HFFc6 (cell line): ENCODE data around the gene BCL2A1. TPM values are rescaled to one million over a fixed set of nuclear protein-coding genes. Genes with fewer than 3 reads are reported as not detected.
A peak's percentile ranks its signal among the peaks of the same experiment; 100 is the strongest.
"Not testable (repeated sequence)": the region's sequence is repeated elsewhere in the genome, so short reads cannot be mapped to it uniquely, and the experiment has no call there.

ENCODE experiments used
- DNase-seq: peaks from one replicate; pipeline ENCODE4 v3.0.0-alpha.2; 2018
- H3K27ac Mint-ChIP-seq: 2 replicates; pipeline ENCODE4 v1.8.0; 2020; ENCODE audit warnings: mild to moderate bottlenecking, mixed read lengths
- H3K27me3 Mint-ChIP-seq: 2 replicates; pipeline ENCODE4 v1.8.0; 2021; ENCODE audit warnings: mild to moderate bottlenecking, moderate library complexity, mixed read lengths; ENCODE audit not compliant: insufficient read depth
- H3K36me3 Mint-ChIP-seq: 2 replicates; pipeline ENCODE4 v1.8.0; 2021; ENCODE audit warnings: low read depth, mixed read lengths
- H3K4me1 Mint-ChIP-seq: 2 replicates; pipeline ENCODE4 v1.8.0; 2020; ENCODE audit warnings: low read depth, mixed read lengths
- H3K4me3 Mint-ChIP-seq: 2 replicates; pipeline ENCODE4 v1.8.0; 2020; ENCODE audit warnings: mild to moderate bottlenecking, moderate library complexity, mixed read lengths
- H3K9me3 Mint-ChIP-seq: 2 replicates; pipeline ENCODE4 v1.8.0; 2020; ENCODE audit warnings: mild to moderate bottlenecking, mixed read lengths
- total RNA-seq, 6 experiments: library from RNA; stranded (reverse); fragmentation: NEBNext Ultra II Directional; extraction: Animal tissue kit (Norgen Biotek cat#: 25700); gene quantifications; 2 replicates in 1 of 6; 3 replicates in 5 of 6; pipeline ENCODE4 v1.2.3, GENCODE V29; 2021
- TF ChIP-seq, protein P1 (sequence below): fragments of 200-600 bp; sonication (generic); IDR thresholded peaks from 2 replicates; pipeline ENCODE4 v1.5.0; 2021; ENCODE audit warnings: antibody characterized with exemption, mild to moderate bottlenecking

BCL2A1 gene
- total RNA-seq, 6 experiments from 2014 or later, result 0.27 to 0.46 TPM; not detected in 4

DNA sequence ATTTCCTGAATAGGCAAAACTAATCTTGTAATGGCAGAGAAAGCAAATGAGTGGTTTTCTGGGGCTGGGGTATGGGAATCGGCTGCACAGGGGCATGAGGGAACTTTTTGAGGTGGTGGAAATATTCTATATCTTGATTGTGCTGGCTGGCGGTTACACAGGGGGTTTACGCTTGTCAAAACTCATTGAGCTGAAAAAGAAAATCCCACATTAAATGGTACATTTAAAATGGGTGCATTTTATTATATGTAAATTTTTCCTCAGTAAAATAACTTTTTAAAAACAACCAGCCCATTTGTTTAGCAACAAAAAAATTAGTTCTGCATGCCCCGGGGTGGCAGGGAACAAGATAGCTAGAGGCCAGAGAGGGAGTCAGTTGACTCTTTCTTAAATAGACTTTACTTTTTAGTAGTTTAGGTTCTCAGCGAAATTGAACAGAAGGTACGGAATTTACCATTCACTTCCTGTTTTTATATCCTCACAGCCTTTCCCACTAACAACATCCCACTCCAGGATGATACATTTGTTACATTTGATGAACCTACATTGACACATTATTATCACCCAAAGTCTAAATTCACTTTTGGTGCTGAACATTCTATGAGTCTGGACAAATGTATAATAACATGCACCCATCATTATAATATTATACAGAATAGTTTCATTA lies 41.2 kb upstream of the BCL2A1 start:
- Mint-ChIP-seq H3K9me3 (peaks cover 5% of the 10 kb centered on the region), H3K27me3 (peaks cover 7% of the 10 kb centered on the region), H3K27ac (no peak overlapping the region; the same call in 1 of the 2 replicates), H3K36me3 (peaks cover 11% of the 10 kb centered on the region), H3K4me3 (no peak overlapping the region), H3K4me1 (peaks cover 37% of the 10 kb centered on the region)
- TF ChIP-seq, protein P1, sequence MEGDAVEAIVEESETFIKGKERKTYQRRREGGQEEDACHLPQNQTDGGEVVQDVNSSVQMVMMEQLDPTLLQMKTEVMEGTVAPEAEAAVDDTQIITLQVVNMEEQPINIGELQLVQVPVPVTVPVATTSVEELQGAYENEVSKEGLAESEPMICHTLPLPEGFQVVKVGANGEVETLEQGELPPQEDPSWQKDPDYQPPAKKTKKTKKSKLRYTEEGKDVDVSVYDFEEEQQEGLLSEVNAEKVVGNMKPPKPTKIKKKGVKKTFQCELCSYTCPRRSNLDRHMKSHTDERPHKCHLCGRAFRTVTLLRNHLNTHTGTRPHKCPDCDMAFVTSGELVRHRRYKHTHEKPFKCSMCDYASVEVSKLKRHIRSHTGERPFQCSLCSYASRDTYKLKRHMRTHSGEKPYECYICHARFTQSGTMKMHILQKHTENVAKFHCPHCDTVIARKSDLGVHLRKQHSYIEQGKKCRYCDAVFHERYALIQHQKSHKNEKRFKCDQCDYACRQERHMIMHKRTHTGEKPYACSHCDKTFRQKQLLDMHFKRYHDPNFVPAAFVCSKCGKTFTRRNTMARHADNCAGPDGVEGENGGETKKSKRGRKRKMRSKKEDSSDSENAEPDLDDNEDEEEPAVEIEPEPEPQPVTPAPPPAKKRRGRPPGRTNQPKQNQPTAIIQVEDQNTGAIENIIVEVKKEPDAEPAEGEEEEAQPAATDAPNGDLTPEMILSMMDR, result no peak
- no peak for DNase-seq

- H3K4me1 Mint-ChIP-seq, result peaks cover 37% of the 10 kb centered on the region
- TF ChIP-seq, protein P1, result no peak
- H3K27ac Mint-ChIP-seq, result peak overlapping the region; percentile 87
- no peak for DNase-seq
- peaks cover 5% of the 10 kb centered on the region for H3K9me3 Mint-ChIP-seq
- peaks cover 11% of the 10 kb centered on the region for H3K36me3 Mint-ChIP-seq
- no peak overlapping the region for H3K4me3 Mint-ChIP-seq
- peaks cover 7% of the 10 kb centered on the region for H3K27me3 Mint-ChIP-seq
Observed at GRCh38 chr15:80011596-80011995, 40.6 kb upstream of the BCL2A1 start.

- Mint-ChIP-seq H3K36me3 (peaks cover 11% of the 10 kb centered on the region), H3K27ac (peak overlapping the region; percentile 87)
- H3K27me3 Mint-ChIP-seq, result not testable (repeated sequence)
Observed at GRCh38 chr15:80011041-80011523, 40.1 kb upstream of the BCL2A1 start.

DNA sequence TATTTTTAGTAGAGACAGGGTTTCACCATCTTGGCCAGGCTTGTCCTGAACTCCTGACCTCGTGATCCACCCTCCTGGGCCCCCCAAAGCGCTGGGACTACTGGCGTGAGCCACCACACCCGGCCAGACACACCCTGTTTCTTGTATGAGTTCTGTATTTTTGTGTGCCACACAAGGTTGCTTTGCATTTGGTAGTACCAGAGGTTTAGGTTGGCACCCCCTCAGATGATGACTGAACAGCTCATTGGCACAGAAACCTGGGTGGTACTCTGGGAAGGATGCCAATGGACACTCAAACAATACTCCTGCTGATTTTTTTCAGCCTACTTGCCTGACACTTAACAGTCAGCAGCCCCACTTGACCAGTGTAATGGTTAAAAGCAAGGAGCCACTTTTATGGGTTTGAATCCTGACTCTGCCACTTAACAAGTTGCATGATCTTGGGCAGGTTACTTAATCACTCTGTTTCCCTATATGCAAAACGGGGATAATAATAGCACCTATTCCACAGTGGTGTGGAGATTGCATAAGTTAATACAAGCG lies 39.2 kb upstream of the BCL2A1 start:
- Mint-ChIP-seq H3K27me3 (peaks cover 7% of the 10 kb centered on the region), H3K27ac (peak overlapping the region; percentile 87), H3K4me1 (peaks cover 37% of the 10 kb centered on the region), H3K36me3 (peaks cover 10% of the 10 kb centered on the region), H3K9me3 (peaks cover 5% of the 10 kb centered on the region), H3K4me3 (peak overlapping the region; percentile 25; the same call in 1 of the 2 replicates)
- peak; percentile 13 for DNase-seq
- TF ChIP-seq, protein P1, result no peak

More at GRCh38 chr15:80011041-80011523, 40.1 kb upstream of the BCL2A1 start:
- peak; percentile 93 for DNase-seq
- peak overlapping the region; percentile 77 for H3K4me3 Mint-ChIP-seq
- H3K4me1 Mint-ChIP-seq, result peaks cover 37% of the 10 kb centered on the region
- H3K9me3 Mint-ChIP-seq, result not testable (repeated sequence)

GRCh38 chr15:80007532-80007931 lies 36.5 kb upstream of the BCL2A1 start:
- no peak for DNase-seq
- H3K9me3 Mint-ChIP-seq, result no peaks in the 10 kb centered on the region; the same call in 1 of the 2 replicates
- no peak overlapping the region for H3K27ac Mint-ChIP-seq
- TF ChIP-seq, protein P1, result no peak
- H3K4me1 Mint-ChIP-seq, result peaks cover 33% of the 10 kb centered on the region
- H3K4me3 Mint-ChIP-seq, result no peak overlapping the region
- H3K36me3 Mint-ChIP-seq, result no peaks in the 10 kb centered on the region; the same call in 1 of the 2 replicates
- peaks cover 7% of the 10 kb centered on the region for H3K27me3 Mint-ChIP-seq

- Mint-ChIP-seq H3K27ac (no peak overlapping the region), H3K4me1 (peaks cover 27% of the 10 kb centered on the region), H3K36me3 (no peaks in the 10 kb centered on the region; the same call in 1 of the 2 replicates), H3K4me3 (no peak overlapping the region), H3K9me3 (no peaks in the 10 kb centered on the region; the same call in 1 of the 2 replicates), H3K27me3 (peaks cover 7% of the 10 kb centered on the region)
- TF ChIP-seq, protein P1, result no peak
- DNase-seq, result no peak
Observed at GRCh38 chr15:80006946-80007345, 36.0 kb upstream of the BCL2A1 start.
